Astrocyte (in vitro differentiated cells and primary cell): ENCODE measurements around the gene GOLIM4. TPM values are rescaled to one million over a fixed set of nuclear protein-coding genes. Genes with fewer than 3 reads are reported as not detected.

Experiments used
- DNase-seq: peaks from one replicate; pipeline ENCODE4 v3.0.0-alpha.2; 2010; ENCODE audit warnings: low read depth
- FAIRE-seq: peaks from 2 replicates; lab custom pipeline; 2011; peaks lifted over from hg19 to GRCh38; lab: Jason Lieb, UNC
- H2AFZ ChIP-seq: 2 replicates; pipeline ENCODE4 v1.6.0; 2012; ENCODE audit warnings: low read depth, low read length, inconsistent platforms
- H3K27ac ChIP-seq: 2 replicates; pipeline ENCODE4 v1.5.1; 2011; ENCODE audit warnings: low read depth, low read length, inconsistent platforms
- H3K27me3 ChIP-seq: 2 replicates; pipeline ENCODE4 v1.6.0; 2011; ENCODE audit warnings: low read length, inconsistent platforms; ENCODE audit not compliant: insufficient read depth
- H3K36me3 ChIP-seq: 2 replicates; pipeline ENCODE4 v1.5.1; 2011; ENCODE audit warnings: low read length, inconsistent platforms; ENCODE audit not compliant: insufficient read depth
- H3K4me1 ChIP-seq: 2 replicates; pipeline ENCODE4 v1.5.1; 2011; ENCODE audit warnings: low read length, inconsistent platforms; ENCODE audit not compliant: insufficient read depth
- H3K4me2 ChIP-seq: 2 replicates; pipeline ENCODE4 v1.6.0; 2012; ENCODE audit warnings: low read length, inconsistent platforms
- H3K4me3 ChIP-seq: 2 replicates; pipeline ENCODE4 v1.5.1; 2011; ENCODE audit warnings: low read depth, mild to moderate bottlenecking, low read length, inconsistent platforms; ENCODE audit not compliant: insufficient read depth
- H3K79me2 ChIP-seq: 2 replicates; pipeline ENCODE4 v1.6.0; 2012; ENCODE audit warnings: mild to moderate bottlenecking, low read length, inconsistent platforms; ENCODE audit not compliant: insufficient read depth
- H3K9ac ChIP-seq: 2 replicates; pipeline ENCODE4 v1.6.0; 2012; ENCODE audit warnings: mild to moderate bottlenecking, low read length, inconsistent platforms
- H3K9me3 ChIP-seq: 2 replicates; pipeline ENCODE4 v1.5.1; 2012; ENCODE audit warnings: low read depth, mild to moderate bottlenecking, low read length, inconsistent platforms; ENCODE audit not compliant: insufficient read depth
- H4K20me1 ChIP-seq: 2 replicates; pipeline ENCODE4 v1.6.0; 2012; ENCODE audit warnings: low read length, inconsistent platforms; ENCODE audit not compliant: insufficient read depth
- H3K27ac Mint-ChIP-seq: one replicate; pipeline ENCODE4 v1.8.0; 2021; ENCODE audit warnings: mild to moderate bottlenecking, mixed read lengths; ENCODE audit not compliant: unreplicated experiment
- H3K27me3 Mint-ChIP-seq: one replicate; pipeline ENCODE4 v1.8.0; 2021; ENCODE audit warnings: low read depth, mixed read lengths; ENCODE audit not compliant: unreplicated experiment
- H3K36me3 Mint-ChIP-seq: one replicate; pipeline ENCODE4 v1.8.0; 2021; ENCODE audit warnings: low read depth, mixed read lengths; ENCODE audit not compliant: unreplicated experiment
- H3K4me1 Mint-ChIP-seq: one replicate; pipeline ENCODE4 v1.8.0; 2021; ENCODE audit warnings: low read depth, mixed read lengths; ENCODE audit not compliant: unreplicated experiment
- H3K4me3 Mint-ChIP-seq: one replicate; pipeline ENCODE4 v1.8.0; 2021; ENCODE audit warnings: mild to moderate bottlenecking, moderate library complexity, mixed read lengths; ENCODE audit not compliant: unreplicated experiment
- H3K9me3 Mint-ChIP-seq: one replicate; pipeline ENCODE4 v1.8.0; 2021; ENCODE audit warnings: mild to moderate bottlenecking, mixed read lengths; ENCODE audit not compliant: unreplicated experiment
- EZH2 ChIP-seq: IDR thresholded peaks from 2 replicates; pipeline ENCODE4 v1.6.1; 2012; ENCODE audit warnings: mild to moderate bottlenecking, low read length, inconsistent platforms; ENCODE audit not compliant: insufficient read depth
- total RNA-seq: library from RNA; stranded (reverse); gene quantifications from 2 replicates; pipeline ENCODE4 v1.2.1, GENCODE V29; 2021
- TF ChIP-seq, protein P1 (sequence below): IDR thresholded peaks from 2 replicates; pipeline ENCODE4 v1.5.1; 2011; ENCODE audit warnings: low read depth, mild to moderate bottlenecking, inconsistent platforms, low read length, moderate library complexity; ENCODE audit not compliant: insufficient read depth

GOLIM4 gene
- total RNA-seq, 1 donor from 2014 or later, result 51.5 TPM

DNA sequence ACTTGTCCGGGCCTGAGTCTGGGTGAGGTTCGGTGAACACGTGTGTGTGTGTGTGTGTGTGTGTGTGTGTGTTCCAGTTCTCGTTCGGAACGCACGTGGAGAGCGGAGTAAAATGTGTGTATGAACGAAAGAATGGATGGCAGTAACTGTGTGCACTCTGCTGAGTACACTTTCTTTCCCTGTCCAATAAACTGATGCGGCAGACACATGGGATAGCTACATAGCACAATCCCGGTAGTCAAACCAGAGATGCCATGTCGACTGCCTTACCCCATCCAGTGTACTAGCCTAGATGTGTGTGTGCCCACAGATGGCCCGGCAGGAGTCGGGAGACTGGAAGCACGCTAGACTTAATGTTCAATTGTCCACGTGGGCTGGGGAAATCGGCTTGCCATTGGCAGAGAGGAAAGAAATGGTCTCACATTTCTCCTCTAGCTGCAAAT, 507 bp upstream of the GOLIM4 start:
- H3K27ac Mint-ChIP-seq, result peak overlapping the region; percentile 88
- no peaks in the 10 kb centered on the region for H3K27me3 Mint-ChIP-seq
- peak overlapping the region; percentile 88 for H3K4me3 Mint-ChIP-seq
- peak overlapping the region; percentile 98 for H3K4me3 ChIP-seq
- H3K4me1 ChIP-seq, result peaks cover 9% of the 10 kb centered on the region
- peak overlapping the region; percentile 91 for H3K4me2 ChIP-seq
- H3K9me3 ChIP-seq, result no peaks in the 10 kb centered on the region
- H3K4me1 Mint-ChIP-seq, result peaks cover 39% of the 10 kb centered on the region
- H3K27ac ChIP-seq, result peak overlapping the region; percentile 93
- H3K27me3 ChIP-seq, result no peaks in the 10 kb centered on the region
- peak overlapping the region; percentile 82 for H2AFZ ChIP-seq
- H3K9me3 Mint-ChIP-seq, result no peaks in the 10 kb centered on the region
- TF ChIP-seq EZH2, result no peak
- TF ChIP-seq, protein P1, sequence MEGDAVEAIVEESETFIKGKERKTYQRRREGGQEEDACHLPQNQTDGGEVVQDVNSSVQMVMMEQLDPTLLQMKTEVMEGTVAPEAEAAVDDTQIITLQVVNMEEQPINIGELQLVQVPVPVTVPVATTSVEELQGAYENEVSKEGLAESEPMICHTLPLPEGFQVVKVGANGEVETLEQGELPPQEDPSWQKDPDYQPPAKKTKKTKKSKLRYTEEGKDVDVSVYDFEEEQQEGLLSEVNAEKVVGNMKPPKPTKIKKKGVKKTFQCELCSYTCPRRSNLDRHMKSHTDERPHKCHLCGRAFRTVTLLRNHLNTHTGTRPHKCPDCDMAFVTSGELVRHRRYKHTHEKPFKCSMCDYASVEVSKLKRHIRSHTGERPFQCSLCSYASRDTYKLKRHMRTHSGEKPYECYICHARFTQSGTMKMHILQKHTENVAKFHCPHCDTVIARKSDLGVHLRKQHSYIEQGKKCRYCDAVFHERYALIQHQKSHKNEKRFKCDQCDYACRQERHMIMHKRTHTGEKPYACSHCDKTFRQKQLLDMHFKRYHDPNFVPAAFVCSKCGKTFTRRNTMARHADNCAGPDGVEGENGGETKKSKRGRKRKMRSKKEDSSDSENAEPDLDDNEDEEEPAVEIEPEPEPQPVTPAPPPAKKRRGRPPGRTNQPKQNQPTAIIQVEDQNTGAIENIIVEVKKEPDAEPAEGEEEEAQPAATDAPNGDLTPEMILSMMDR, result no peak
- H3K36me3 ChIP-seq, result no peaks in the 10 kb centered on the region
- H3K36me3 Mint-ChIP-seq, result no peaks in the 10 kb centered on the region
- peak overlapping the region; percentile 94 for H3K9ac ChIP-seq
- DNase-seq (peak; percentile 94), FAIRE-seq (peak; percentile 9)
- peaks cover 39% of the 10 kb centered on the region for H3K79me2 ChIP-seq
- peaks cover 35% of the 10 kb centered on the region for H4K20me1 ChIP-seq

DNA sequence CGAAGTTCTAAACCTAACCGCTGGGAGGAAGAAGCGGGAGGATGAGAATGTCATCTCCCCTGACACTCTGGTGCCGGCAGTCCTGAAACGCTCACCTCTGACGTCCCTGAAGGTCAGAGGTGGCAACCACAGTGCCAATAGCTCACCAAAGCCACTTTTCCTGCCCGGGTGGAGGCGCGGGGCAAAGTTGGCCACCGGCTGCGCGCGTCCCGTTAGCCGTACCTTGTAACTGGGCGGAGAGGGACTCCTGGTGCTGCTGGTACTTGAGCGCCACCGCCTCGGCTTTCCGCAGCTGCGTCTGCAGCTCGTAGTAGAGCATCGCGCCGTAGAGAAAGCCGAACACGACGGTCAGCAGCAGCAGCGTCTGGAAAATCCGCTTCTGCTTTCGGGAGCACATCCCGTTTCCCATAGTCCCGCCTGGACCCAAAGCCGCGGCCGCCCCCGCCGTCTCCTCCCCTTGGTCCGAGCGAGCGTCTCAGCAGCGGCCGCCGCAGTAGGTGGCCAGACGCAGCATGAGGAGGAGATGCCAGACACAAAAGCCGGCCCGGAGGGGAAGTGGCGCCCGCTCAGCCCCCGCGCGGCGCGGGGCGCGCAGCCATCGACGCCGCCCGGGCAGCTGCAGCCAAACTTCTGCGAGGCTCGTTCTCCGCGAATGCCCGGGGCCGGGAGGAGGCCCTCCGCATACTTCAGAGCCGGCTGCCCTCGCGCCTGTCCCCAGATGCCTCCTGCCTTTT, 680 bp downstream of the GOLIM4 start:
- TF ChIP-seq EZH2, result no peak
- TF ChIP-seq, protein P1, result peak; percentile 11
- peaks cover 51% of the 10 kb centered on the region for H3K79me2 ChIP-seq
- Mint-ChIP-seq H3K4me3 (peak overlapping the region; percentile 88), H3K27me3 (no peaks in the 10 kb centered on the region), H3K9me3 (no peaks in the 10 kb centered on the region), H3K27ac (peak overlapping the region; percentile 85), H3K4me1 (peaks cover 36% of the 10 kb centered on the region), H3K36me3 (no peaks in the 10 kb centered on the region)
- peaks cover 46% of the 10 kb centered on the region for H4K20me1 ChIP-seq
- H3K36me3 ChIP-seq, result no peaks in the 10 kb centered on the region
- peaks cover 4% of the 10 kb centered on the region for H3K4me1 ChIP-seq
- peak overlapping the region; percentile 98 for H3K4me3 ChIP-seq
- DNase-seq (peak; percentile 52), FAIRE-seq (no peak)
- H3K9me3 ChIP-seq, result no peaks in the 10 kb centered on the region
- peak overlapping the region; percentile 93 for H3K27ac ChIP-seq
- peak overlapping the region; percentile 91 for H3K4me2 ChIP-seq
- peak overlapping the region; percentile 93 for H2AFZ ChIP-seq
- H3K9ac ChIP-seq, result peak overlapping the region; percentile 94
- no peaks in the 10 kb centered on the region for H3K27me3 ChIP-seq

DNA sequence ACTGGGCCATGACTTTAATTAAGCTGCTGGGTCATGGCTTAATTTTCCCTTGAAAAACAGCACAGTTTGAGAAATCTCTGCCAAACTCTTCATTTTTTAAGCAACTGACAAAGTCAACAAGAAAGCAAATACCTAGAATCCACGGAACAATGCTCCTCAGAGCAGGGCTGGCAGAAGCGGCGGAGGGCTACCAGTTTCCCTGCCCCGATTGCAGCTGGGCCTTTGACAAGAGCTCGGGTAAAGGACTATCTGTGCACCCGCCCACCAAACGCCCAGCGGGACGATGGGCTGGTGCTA, 1.2 kb downstream of the GOLIM4 start:
- Mint-ChIP-seq H3K4me3 (peak overlapping the region; percentile 88), H3K27me3 (no peaks in the 10 kb centered on the region), H3K27ac (peak overlapping the region; percentile 85), H3K4me1 (peaks cover 36% of the 10 kb centered on the region), H3K36me3 (no peaks in the 10 kb centered on the region), H3K9me3 (no peaks in the 10 kb centered on the region)
- Histone ChIP-seq H3K4me1 (peaks cover 4% of the 10 kb centered on the region), H3K27ac (peak overlapping the region; percentile 93), H2AFZ (peak overlapping the region; percentile 93), H3K9me3 (no peaks in the 10 kb centered on the region), H3K79me2 (peaks cover 56% of the 10 kb centered on the region), H4K20me1 (peaks cover 50% of the 10 kb centered on the region), H3K27me3 (no peaks in the 10 kb centered on the region), H3K4me3 (peak overlapping the region; percentile 98), H3K4me2 (peak overlapping the region; percentile 91), H3K36me3 (no peaks in the 10 kb centered on the region), H3K9ac (peak overlapping the region; percentile 94)
- TF ChIP-seq, protein P1, result no peak
- TF ChIP-seq EZH2, result no peak
- FAIRE-seq, result no peak
- DNase-seq, result peak; percentile 54
